GM23248 (cell line): Measurements from ENCODE around the gene MYH11.

Source experiments
- EZH2 ChIP-seq: fragments of 200-600 bp; sonication (generic); IDR thresholded peaks from 2 replicates; pipeline ENCODE4 v1.6.1; 2018; ENCODE audit warnings: antibody characterized with exemption, mild to moderate bottlenecking; ENCODE audit not compliant: insufficient read depth, poor library complexity, severe bottlenecking
- EZH2phosphoT487 ChIP-seq: fragments of 200-600 bp; sonication (generic); IDR thresholded peaks from 2 replicates; pipeline ENCODE4 v1.6.1; 2018; ENCODE audit warnings: antibody characterized with exemption, moderate library complexity, mild to moderate bottlenecking, low read depth; ENCODE audit not compliant: insufficient read depth

GRCh38 chr16:15742716-15743115, 114.1 kb downstream of the MYH11 start:
- TF ChIP-seq EZH2 (no peak), EZH2phosphoT487 (no peak)
